NCI-H345 treated with DMSO at 0.1 percent for 48 hours (cell line): ENCODE results near the gene MMP24OS.

Source experiments
- DNase-seq: peaks from one replicate; lab custom pipeline; 2025; ENCODE audit not compliant: unreplicated experiment; lab: John Stamatoyannopoulos, UW

Gene MMP24OS

GRCh38 chr20:35291654-35292503, 14.0 kb upstream of the MMP24OS start, which contains the start of gene FAM83C:
Gene FAM83C, minus strand, starts transcription at chr20:35292425. Its CDS starts 121 bp downstream, at chr20:35292304.
- no peak for DNase-seq

GRCh38 chr20:35290887-35291417, 13.0 kb upstream of the MMP24OS start:
- no peak for DNase-seq

GRCh38 chr20:35290186-35290886, 12.4 kb upstream of the MMP24OS start:
- DNase-seq, result no peak

GRCh38 chr20:35288325-35289060, 10.6 kb upstream of the MMP24OS start:
- DNase-seq, result no peak

GRCh38 chr20:35287509-35288324, 9.8 kb upstream of the MMP24OS start:
- no peak for DNase-seq

- DNase-seq, result no peak
Measured at GRCh38 chr20:35286899-35287508, 9.1 kb upstream of the MMP24OS start.

- DNase-seq, result no peak
Measured at GRCh38 chr20:35286077-35286898, 8.4 kb upstream of the MMP24OS start.

- no peak for DNase-seq
Measured at GRCh38 chr20:35285806-35286076, 7.8 kb upstream of the MMP24OS start.

- no peak for DNase-seq
Measured at GRCh38 chr20:35284992-35285805, 7.3 kb upstream of the MMP24OS start.

GRCh38 chr20:35284267-35284991, 6.5 kb upstream of the MMP24OS start, which contains the start of gene EIF6:
Gene EIF6, minus strand, starts transcription at chr20:35284772. Its CDS starts 285 bp downstream, at chr20:35284487.
- peak; percentile 90 for DNase-seq

- no peak for DNase-seq
Measured at GRCh38 chr20:35283441-35284266, 5.7 kb upstream of the MMP24OS start.

GRCh38 chr20:35281506-35282101, 3.7 kb upstream of the MMP24OS start:
- no peak for DNase-seq

GRCh38 chr20:35280523-35280922, 2.6 kb upstream of the MMP24OS start:
- no peak for DNase-seq

GRCh38 chr20:35279533-35280174, 1.7 kb upstream of the MMP24OS start:
- no peak for DNase-seq

- no peak for DNase-seq
Measured at GRCh38 chr20:35279040-35279439, 1.1 kb upstream of the MMP24OS start.

GRCh38 chr20:35277127-35277526, 795 bp downstream of the MMP24OS start:
- DNase-seq, result no peak
